Esophagus squamous epithelium (tissue), 5 donors: ENCODE results near the gene MX2. TPM values are rescaled to one million over a fixed set of nuclear protein-coding genes. Genes with fewer than 3 reads are reported as not detected.

Experiments used
- DNase-seq: peaks from one replicate; lab custom pipeline; 2025; lab: John Stamatoyannopoulos, UW
- H3K27ac ChIP-seq, 4 donors: fragments of 200-600 bp; sonication (generic); one replicate each; pipeline ENCODE4 v1.5.1; 2016 to 2019; ENCODE audit warnings: mild to moderate bottlenecking in 1 of 4
- H3K27me3 ChIP-seq, 4 donors: fragments of 200-600 bp; sonication (generic); 1 replicate in 3 of 4; 2 replicates in 1 of 4; pipeline versions ENCODE4 v1.5.1 to v1.6.0; 2017 to 2021; ENCODE audit warnings: antibody characterized with exemption in 1 of 4
- H3K36me3 ChIP-seq, 3 donors: fragments of 200-600 bp; sonication (generic); one replicate each; pipeline ENCODE4 v1.5.1; 2016 to 2019
- H3K4me1 ChIP-seq, 3 donors: fragments of 200-600 bp; sonication (generic); one replicate each; pipeline ENCODE4 v1.5.1; 2017 to 2019
- H3K4me3 ChIP-seq, 4 donors: fragments of 200-600 bp; sonication (generic); 1 replicate in 3 of 4; 2 replicates in 1 of 4; pipeline ENCODE4 v1.5.1; 2016 to 2019; ENCODE audit warnings: mild to moderate bottlenecking in 2 of 4, moderate library complexity in 1 of 4
- H3K9me3 ChIP-seq, 3 donors: fragments of 200-600 bp; sonication (generic); one replicate each; pipeline ENCODE4 v1.5.1; 2016 to 2019
- POLR2A ChIP-seq, 4 donors: fragments of 450-650 bp; IDR thresholded peaks; one replicate each; pipeline ENCODE4 v1.6.1; 2017; ENCODE audit warnings: antibody characterized with exemption in 4 of 4, mild to moderate bottlenecking in 4 of 4, moderate library complexity in 3 of 4
- WGBS, 2 donors: methylation state at CpG; one replicate each; pipeline ENCODE4 v1.1.5; 2018; 5-methylcytosine and 5-hydroxymethylcytosine counted together
- intact Hi-C: fragments of 100-400 bp; cut with DNase I; formaldehyde crosslinking; loops from one replicate; pipeline ENCODE4 v1.15.0; 2022
- total RNA-seq, 4 donors: library from RNA; depleted of rRNA; stranded (reverse); fragments of >200 nt; gene quantifications; one replicate each; pipeline ENCODE4 v1.1.0, GENCODE V29; 2016
- TF ChIP-seq, protein P1 (sequence below), 6 experiments: fragments of 450-650 bp in 4 of 6; fragments of 200-600 bp in 2 of 6; sonication (generic) in 2 of 6; IDR thresholded peaks; one replicate each; pipeline ENCODE4 v1.5.1; 2016 to 2019; ENCODE audit warnings: antibody characterized with exemption in 6 of 6, mild to moderate bottlenecking in 4 of 6, moderate library complexity in 4 of 6
- donor health status: DM: yes; HTN: yes; CAD: no.

Gene MX2
- total RNA-seq, 4 donors from 2014 or later, result 4.3 to 23.5 (median 8.5) TPM

DNA sequence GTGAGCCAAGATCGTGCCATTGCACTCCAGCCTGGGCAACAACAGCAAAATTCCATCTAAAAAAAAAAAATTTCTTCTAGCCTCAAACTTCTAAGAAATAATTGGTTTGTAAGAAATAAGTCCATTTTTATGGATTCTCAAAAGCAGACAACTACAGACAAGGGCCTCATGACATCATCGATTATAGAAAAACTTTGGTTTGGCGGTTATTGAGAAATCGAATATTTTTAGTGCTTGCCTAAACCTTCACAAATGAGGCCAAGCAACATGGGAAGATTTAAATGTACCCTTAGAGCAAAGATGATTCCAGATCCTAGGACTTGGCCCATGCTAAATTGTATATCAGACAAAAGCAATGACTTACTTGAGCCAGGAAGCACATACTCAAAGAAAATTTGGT, 36.4 kb downstream of the MX2 start:
- no peak for DNase-seq
- Histone ChIP-seq H3K9me3 (no peaks in the 10 kb centered on the region), H3K27ac (no peak overlapping the region), H3K36me3 (peaks cover 0 to 77% (median 0%) of the 10 kb centered on the region in 3 donors), H3K4me1 (peaks cover 7 to 24% (median 10%) of the 10 kb centered on the region in 3 donors), H3K27me3 (no peaks in the 10 kb centered on the region), H3K4me3 (no peak overlapping the region)
- intact Hi-C loops, result no loop called here
- WGBS, 2 donors, result 94 to 96% methylated on average over 4 of the region's 4 CpGs
- TF ChIP-seq, protein P1, sequence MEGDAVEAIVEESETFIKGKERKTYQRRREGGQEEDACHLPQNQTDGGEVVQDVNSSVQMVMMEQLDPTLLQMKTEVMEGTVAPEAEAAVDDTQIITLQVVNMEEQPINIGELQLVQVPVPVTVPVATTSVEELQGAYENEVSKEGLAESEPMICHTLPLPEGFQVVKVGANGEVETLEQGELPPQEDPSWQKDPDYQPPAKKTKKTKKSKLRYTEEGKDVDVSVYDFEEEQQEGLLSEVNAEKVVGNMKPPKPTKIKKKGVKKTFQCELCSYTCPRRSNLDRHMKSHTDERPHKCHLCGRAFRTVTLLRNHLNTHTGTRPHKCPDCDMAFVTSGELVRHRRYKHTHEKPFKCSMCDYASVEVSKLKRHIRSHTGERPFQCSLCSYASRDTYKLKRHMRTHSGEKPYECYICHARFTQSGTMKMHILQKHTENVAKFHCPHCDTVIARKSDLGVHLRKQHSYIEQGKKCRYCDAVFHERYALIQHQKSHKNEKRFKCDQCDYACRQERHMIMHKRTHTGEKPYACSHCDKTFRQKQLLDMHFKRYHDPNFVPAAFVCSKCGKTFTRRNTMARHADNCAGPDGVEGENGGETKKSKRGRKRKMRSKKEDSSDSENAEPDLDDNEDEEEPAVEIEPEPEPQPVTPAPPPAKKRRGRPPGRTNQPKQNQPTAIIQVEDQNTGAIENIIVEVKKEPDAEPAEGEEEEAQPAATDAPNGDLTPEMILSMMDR (IDR thresholded peaks at IDR 0.05), result no peak
- no peak for TF ChIP-seq POLR2A (IDR thresholded peaks at IDR 0.05)

GRCh38 chr21:41398831-41399230, 37.0 kb downstream of the MX2 start:
- H3K27me3 ChIP-seq, result no peaks in the 10 kb centered on the region
- 94 to 97% methylated on average over 16 of the region's 16 CpGs for WGBS, 2 donors

DNA sequence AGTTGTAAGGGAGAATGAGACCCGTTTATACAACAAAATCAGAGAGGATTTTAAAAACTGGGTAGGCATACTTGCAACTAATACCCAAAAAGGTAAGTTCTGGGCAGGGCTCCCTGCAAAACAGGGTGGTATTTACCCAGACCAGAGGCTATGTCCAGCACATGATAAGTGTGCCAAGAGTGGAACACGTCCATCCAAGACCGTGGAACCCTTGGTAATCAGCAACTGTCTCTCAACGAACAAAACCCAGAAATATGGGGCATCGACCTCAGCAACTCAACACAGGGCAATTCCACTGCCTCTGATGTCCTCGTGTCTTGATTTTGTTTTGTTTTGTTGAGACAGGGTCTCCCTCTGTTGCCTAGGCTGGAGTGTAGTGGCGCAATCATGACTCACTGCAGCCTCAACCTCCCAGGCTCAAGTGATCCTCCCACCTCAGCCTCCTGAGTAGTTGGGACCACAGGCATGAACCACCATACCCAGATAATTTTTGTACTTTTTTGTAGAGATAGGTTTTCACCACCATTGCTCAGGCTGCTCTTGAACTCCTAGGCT, 37.5 kb downstream of the MX2 start:
- Histone ChIP-seq H3K27me3 (no peaks in the 10 kb centered on the region), H3K4me3 (no peak overlapping the region), H3K9me3 (no peaks in the 10 kb centered on the region), H3K36me3 (peaks cover 0 to 87% (median 0%) of the 10 kb centered on the region in 3 donors), H3K27ac (no peak overlapping the region), H3K4me1 (peaks cover 7 to 24% (median 10%) of the 10 kb centered on the region in 3 donors)
- no peak for DNase-seq
- intact Hi-C loops, result no loop called here
- 91 to 93% methylated on average over 6 to 7 of the region's 7 CpGs for WGBS, 2 donors
- TF ChIP-seq, protein P1 (IDR thresholded peaks at IDR 0.05), result no peak
- no peak for TF ChIP-seq POLR2A (IDR thresholded peaks at IDR 0.05)

More at GRCh38 chr21:41398831-41399230, 37.0 kb downstream of the MX2 start:
- Histone ChIP-seq H3K36me3 (peaks cover 0 to 82% (median 0%) of the 10 kb centered on the region in 3 donors), H3K27ac (no peak overlapping the region), H3K4me3 (no peak overlapping the region), H3K4me1 (peaks cover 7 to 24% (median 10%) of the 10 kb centered on the region in 3 donors), H3K9me3 (no peaks in the 10 kb centered on the region)
- intact Hi-C loops, result no loop called here
- TF ChIP-seq POLR2A (IDR thresholded peaks at IDR 0.05), result no peak
- TF ChIP-seq, protein P1 (IDR thresholded peaks at IDR 0.05), result no peak
- no peak for DNase-seq

DNA sequence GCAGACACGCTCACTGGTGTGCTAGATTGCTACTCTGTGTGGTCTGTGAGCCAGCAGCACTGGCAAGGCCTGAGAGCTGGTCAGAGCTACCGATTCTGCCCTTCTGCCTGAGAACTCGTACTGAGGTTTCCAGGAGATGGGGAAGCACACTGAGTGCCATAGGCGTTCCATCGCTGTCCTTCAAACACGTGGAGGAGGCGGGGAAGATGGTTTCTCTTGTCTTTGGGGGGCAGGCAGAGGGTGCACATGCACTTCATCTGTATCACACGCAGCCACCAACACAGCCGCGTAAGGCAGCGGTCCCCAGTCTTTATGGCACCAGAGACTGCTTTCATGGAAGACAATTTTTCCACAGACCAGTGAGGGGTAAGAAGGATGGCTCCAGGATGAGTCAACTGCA, 40.4 kb downstream of the MX2 start:
- H3K4me3 ChIP-seq, result no peak overlapping the region
- TF ChIP-seq POLR2A (IDR thresholded peaks at IDR 0.05), result no peak
- TF ChIP-seq, protein P1 (IDR thresholded peaks at IDR 0.05), result no peak
- 93 to 97% methylated on average over 5 to 10 of the region's 11 CpGs for WGBS, 2 donors
- no peaks in the 10 kb centered on the region for H3K27me3 ChIP-seq
- H3K36me3 ChIP-seq, result peaks cover 0 to 94% (median 0%) of the 10 kb centered on the region in 3 donors
- intact Hi-C loops, result no loop called here
- H3K27ac ChIP-seq, result no peak overlapping the region
- H3K9me3 ChIP-seq, result no peaks in the 10 kb centered on the region
- DNase-seq, result no peak
- H3K4me1 ChIP-seq, result peaks cover 4 to 9% (median 5%) of the 10 kb centered on the region in 3 donors

DNA sequence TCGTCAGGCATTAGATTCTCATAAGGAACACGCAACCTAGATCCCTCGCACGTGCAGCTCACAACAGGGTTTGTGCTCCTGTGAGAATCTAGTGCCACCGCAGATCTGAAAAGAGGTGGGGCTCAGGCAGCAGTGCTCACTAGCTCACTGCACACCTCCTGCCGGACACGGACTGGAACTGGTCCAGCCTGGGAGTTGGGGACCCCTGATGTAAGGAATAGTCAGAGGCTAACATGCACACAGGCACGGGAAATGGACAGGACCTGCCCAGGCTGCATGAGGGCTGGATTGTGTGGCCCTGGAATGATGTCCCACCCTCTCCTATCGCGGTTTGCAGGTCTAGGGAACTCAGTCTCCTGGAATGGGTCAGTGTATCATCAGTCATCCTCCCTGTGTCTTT, 41.0 kb downstream of the MX2 start:
- no peak overlapping the region for H3K27ac ChIP-seq
- WGBS, 2 donors, result 89 to 91% methylated on average over 4 to 10 of the region's 10 CpGs

More for the DNA sequence above, 41.0 kb downstream of the MX2 start:
- no peak for DNase-seq
- H3K4me3 ChIP-seq, result no peak overlapping the region
- TF ChIP-seq, protein P1 (IDR thresholded peaks at IDR 0.05), result no peak
- H3K27me3 ChIP-seq, result no peaks in the 10 kb centered on the region
- H3K4me1 ChIP-seq, result peaks cover 0 to 3% (median 0%) of the 10 kb centered on the region in 3 donors
- H3K9me3 ChIP-seq, result no peaks in the 10 kb centered on the region
- intact Hi-C loops, result no loop called here
- peaks cover 0 to 94% (median 0%) of the 10 kb centered on the region in 3 donors for H3K36me3 ChIP-seq
